Ovary (tissue), 3 donors: ENCODE results near the gene TPK1.

Experiments used
- CTCF ChIP-seq, 3 donors: fragments of 450-650 bp in 2 of 3; fragments of 200-600 bp in 1 of 3; IDR thresholded peaks; one replicate each; pipeline versions ENCODE4 v1.5.1 to v1.8.0; 2016 to 2022; ENCODE audit warnings: antibody characterized with exemption in 3 of 3, mild to moderate bottlenecking in 1 of 3
- EP300 ChIP-seq: sonication (generic); formaldehyde crosslinking; IDR thresholded peaks from one replicate; pipeline ENCODE4 v1.6.1; 2017; ENCODE audit warnings: antibody characterized with exemption
- POLR2A ChIP-seq: fragments of 450-650 bp; IDR thresholded peaks from one replicate; pipeline ENCODE4 v1.6.1; 2017; ENCODE audit warnings: antibody characterized with exemption, mild to moderate bottlenecking, moderate library complexity
- donor health status: DM: no; HTN: no; CAD: no.

- TF ChIP-seq CTCF (IDR thresholded peaks at IDR 0.05): no peak
- TF ChIP-seq POLR2A: no peak
- no peak for TF ChIP-seq EP300
Measured at GRCh38 chr7:144769352-144769751, 66.5 kb downstream of the TPK1 start.
